Measurements from ENCODE around the gene XYLT1.

The XYLT1 gene

DNA sequence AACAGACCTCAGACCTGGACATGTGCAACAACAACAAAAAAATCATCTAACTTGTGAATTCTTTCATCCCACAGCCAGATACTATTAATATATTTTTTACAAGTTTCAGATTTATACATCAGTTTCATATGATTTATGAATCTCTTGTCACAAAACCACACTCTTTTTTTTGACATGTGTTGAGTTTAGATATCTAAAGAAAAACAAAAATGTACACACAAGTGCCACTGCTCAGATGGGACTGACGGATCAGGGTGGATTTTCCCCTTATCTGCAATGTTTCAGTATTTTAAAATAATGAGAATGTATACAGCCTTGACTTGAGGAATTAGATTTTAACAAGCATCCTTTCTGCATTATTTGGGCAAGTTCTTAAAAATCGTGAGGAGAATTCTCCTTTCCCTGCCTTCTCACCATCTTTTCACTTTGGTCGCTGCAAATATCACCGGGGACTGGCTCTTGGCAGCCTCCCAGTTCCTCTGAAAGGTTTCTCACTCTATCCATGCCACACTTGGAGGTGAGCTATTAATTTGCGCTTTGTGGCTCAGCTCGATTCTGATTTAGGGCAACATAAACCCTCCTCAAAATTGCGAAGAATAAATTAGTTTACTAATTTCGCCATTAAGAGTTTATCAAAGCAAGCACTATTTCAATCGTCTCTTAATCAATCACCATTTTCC is 225.7 kb downstream of the XYLT1 start:
- no peak for TF ChIP-seq CTCF (IDR thresholded peaks at IDR 0.05; ENCODE audit: insufficient read depth, low read depth, low read length, missing control alignments)

DNA sequence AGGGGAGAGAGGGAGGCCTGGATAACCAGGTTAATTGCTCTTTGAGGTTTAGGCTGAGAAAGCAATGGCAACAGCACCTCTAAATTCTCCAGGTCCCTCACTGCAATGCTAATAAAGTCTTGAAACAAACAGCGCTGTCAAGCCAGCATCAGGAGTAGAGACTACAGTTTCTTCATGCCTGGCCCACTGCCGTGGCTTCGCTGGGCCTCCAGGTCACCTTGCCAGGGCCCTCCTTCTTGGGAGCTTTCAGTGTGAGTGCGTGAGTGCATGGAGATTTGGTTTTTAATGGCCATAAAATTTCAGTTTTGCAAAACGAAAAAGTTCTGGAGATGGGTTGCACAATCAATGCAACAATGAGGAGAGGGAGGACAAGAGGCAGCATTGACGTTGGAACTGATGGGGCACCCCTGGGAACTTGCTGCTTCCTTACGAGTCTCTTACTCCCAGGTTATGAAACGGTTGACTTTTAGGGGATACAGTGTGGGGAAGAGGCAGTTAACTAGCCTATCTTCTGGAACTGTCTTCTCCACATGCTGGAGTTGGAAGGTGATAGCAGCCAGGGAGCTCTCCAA is 229.4 kb downstream of the XYLT1 start:
- no peak for DNase-seq (ENCODE audit: low read depth)
- H3K4me3 ChIP-seq (ENCODE audit: low read depth, low read length), result no peak overlapping the region
- TF ChIP-seq CTCF (IDR thresholded peaks at IDR 0.05; ENCODE audit: insufficient read depth, low read depth, low read length, missing control alignments), result no peak

More for the DNA sequence above, 225.7 kb downstream of the XYLT1 start:
- no peak for DNase-seq (ENCODE audit: low read depth)
- H3K4me3 ChIP-seq (ENCODE audit: low read depth, low read length), result no peak overlapping the region

DNA sequence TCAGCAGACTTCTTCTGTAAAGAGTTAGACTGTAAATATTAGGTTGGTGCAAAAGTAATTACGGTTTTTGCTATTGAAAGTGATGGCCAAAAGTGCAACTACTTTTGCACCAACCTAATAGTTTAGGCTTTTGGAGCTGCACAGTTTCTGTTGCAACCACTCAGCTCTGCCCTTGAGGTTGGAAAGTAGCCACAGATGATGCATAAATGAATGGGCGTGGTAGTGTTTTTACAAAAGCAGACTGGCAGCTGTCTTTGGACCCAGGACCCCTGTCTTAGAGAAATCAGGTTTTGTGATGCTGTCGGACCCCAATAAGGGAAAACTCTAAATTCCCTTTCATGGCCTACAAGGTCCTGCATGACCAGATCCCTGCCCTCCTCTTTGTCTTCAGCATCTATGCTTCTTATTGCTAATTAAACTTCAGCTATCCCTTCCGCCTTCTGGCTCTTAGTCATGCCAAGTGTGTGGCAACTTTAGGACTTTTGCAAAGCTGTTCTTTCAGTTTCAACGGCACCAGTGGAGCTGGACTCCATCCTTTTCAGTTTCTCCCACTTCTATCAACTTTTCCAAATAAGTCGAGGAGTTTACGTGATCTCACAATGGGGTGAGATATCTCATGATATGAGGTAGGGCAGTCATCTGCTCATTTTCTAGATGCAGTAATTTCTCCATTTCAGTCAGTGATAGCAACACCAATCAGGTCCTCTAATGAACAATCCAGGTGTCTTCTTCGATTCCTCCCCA is 232.3 kb downstream of the XYLT1 start:
- H3K4me3 ChIP-seq (ENCODE audit: low read depth, low read length), result no peak overlapping the region
- DNase-seq (ENCODE audit: low read depth), result peak; percentile 76
- TF ChIP-seq CTCF (IDR thresholded peaks at IDR 0.05; ENCODE audit: insufficient read depth, low read depth, low read length, missing control alignments), result no peak

DNA sequence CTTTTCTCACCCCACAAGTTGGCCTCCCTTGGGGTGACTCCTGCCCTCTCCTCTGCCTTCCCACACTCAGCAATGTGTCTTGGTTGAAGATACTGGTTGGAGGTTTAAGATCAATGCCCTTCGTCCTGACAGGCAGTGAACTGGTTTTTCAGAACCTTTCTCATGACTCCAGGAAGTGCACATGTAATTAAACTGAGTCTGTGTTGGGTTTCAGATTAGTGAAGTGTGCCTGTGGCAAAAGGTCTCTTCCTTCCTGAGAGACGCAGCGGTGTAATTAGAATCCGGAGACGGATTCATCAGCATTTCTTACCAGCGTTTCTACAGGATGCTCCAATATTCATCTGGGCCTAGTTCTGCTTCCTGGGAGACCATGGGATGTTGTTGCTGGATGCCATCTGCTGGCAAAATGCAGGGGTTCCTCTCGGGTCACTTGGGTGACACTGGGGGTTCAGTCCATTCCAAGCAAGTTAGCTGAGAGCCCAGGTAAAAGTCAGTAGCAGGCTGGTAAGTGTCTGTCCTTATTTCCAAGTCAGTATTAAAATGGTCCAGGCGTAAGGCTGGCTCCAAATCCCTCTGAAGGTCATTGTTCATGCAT is 233.3 kb downstream of the XYLT1 start:
- no peak overlapping the region for H3K4me3 ChIP-seq (ENCODE audit: low read depth, low read length)
- TF ChIP-seq CTCF (IDR thresholded peaks at IDR 0.05; ENCODE audit: insufficient read depth, low read depth, low read length, missing control alignments), result no peak
- DNase-seq (ENCODE audit: low read depth), result peak; percentile 39

GRCh38 chr16:17235147-17235815 is 235.5 kb downstream of the XYLT1 start:
- no peak for TF ChIP-seq CTCF (IDR thresholded peaks at IDR 0.05; ENCODE audit: insufficient read depth, low read depth, low read length, missing control alignments)
- H3K4me3 ChIP-seq (ENCODE audit: low read depth, low read length), result no peak overlapping the region
- DNase-seq (ENCODE audit: low read depth), result no peak

DNA sequence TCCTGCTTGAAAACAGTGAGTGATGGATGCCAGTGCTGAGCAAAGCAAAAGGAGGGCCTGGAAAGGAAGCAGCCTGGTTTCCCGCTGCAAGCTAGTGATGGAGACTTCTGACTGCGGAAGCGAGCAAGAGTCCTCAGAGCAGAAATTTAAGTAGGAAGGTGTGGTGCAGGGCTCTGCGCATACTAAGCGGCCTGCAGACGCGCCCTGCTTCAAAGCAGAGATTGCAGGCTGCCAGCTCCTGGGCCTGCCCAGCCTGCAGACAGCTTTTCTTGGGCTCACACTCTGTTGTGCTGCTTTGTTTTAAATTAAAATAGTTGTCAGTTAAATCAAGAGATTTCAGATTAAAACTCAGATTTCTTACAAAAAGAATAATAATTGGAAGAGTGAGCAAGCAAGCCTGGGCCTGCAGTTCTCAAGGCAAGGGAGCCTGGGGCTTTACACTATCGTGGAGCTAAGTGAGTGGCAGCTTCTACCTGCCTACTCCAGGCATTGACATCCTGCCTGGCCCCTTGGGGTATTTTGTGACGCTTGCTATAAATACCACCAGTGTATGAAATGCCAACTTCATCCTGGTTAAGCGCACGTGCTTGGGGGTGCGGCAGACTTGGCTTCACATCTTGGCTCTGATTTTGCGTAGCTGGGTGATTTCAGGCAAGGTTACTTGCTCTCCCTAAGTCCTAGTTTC is 237.3 kb downstream of the XYLT1 start:
- no peak for DNase-seq (ENCODE audit: low read depth)
- TF ChIP-seq CTCF (IDR thresholded peaks at IDR 0.05; ENCODE audit: insufficient read depth, low read depth, low read length, missing control alignments), result no peak
- no peak overlapping the region for H3K4me3 ChIP-seq (ENCODE audit: low read depth, low read length)

All from GM12865 (cell line).